DOHH2 (cell line): ENCODE data around the gene DBI.

Experiments
- H3F3A ChIP-seq: fragments of 200-600 bp; sonication (generic), shearing (Covaris generic); 2 replicates; pipeline ENCODE4 v1.6.0; 2016; ENCODE audit warnings: antibody characterized with exemption, mild to moderate bottlenecking; ENCODE audit not compliant: control insufficient read depth, insufficient read depth
- H3K27ac ChIP-seq: fragments of 200-600 bp; sonication (generic); 2 replicates; pipeline ENCODE4 v1.5.1; 2014; ENCODE audit warnings: low read depth, mild to moderate bottlenecking, low read length, moderate library complexity
- H3K27me3 ChIP-seq: fragments of 200-600 bp; sonication (generic); 2 replicates; pipeline ENCODE4 v1.6.1; 2014; ENCODE audit warnings: mild to moderate bottlenecking, low read length, mixed read lengths; ENCODE audit not compliant: control insufficient read depth
- H3K36me3 ChIP-seq: fragments of 200-600 bp; sonication (generic); 2 replicates; pipeline ENCODE4 v1.6.1; 2014; ENCODE audit warnings: mild to moderate bottlenecking, low read length, moderate library complexity, mixed read lengths; ENCODE audit not compliant: control insufficient read depth
- H3K4me1 ChIP-seq: fragments of 200-600 bp; sonication (generic); 2 replicates; pipeline ENCODE4 v1.6.1; 2014; ENCODE audit warnings: mild to moderate bottlenecking, low read length, mixed read lengths; ENCODE audit not compliant: control insufficient read depth
- H3K4me2 ChIP-seq: fragments of 200-600 bp; sonication (generic); 2 replicates; pipeline ENCODE4 v1.6.0; 2014; ENCODE audit warnings: mild to moderate bottlenecking, low read length, moderate library complexity
- H3K4me3 ChIP-seq: fragments of 200-600 bp; sonication (generic); 2 replicates; pipeline ENCODE4 v1.5.1; 2014; ENCODE audit warnings: mild to moderate bottlenecking, low read length, mixed read lengths
- H3K79me2 ChIP-seq: fragments of 200-600 bp; sonication (generic); 2 replicates; pipeline ENCODE4 v1.6.1; 2014; ENCODE audit warnings: mild to moderate bottlenecking, low read length, mixed read lengths; ENCODE audit not compliant: control insufficient read depth
- H3K9me2 ChIP-seq: fragments of 200-600 bp; sonication (generic); replicated peaks from 2 replicates; pipeline ENCODE4 v1.6.1; 2014; ENCODE audit warnings: mild to moderate bottlenecking, low read length, mixed read lengths; ENCODE audit not compliant: control insufficient read depth
- H3K9me3 ChIP-seq: fragments of 200-600 bp; sonication (generic); 2 replicates; pipeline ENCODE4 v1.6.1; 2014; ENCODE audit warnings: antibody characterized with exemption, low read length, mixed read lengths; ENCODE audit not compliant: control insufficient read depth, insufficient read depth
- H4K20me1 ChIP-seq: fragments of 200-600 bp; sonication (generic); 2 replicates; pipeline ENCODE4 v1.6.0; 2014; ENCODE audit warnings: low read depth, mild to moderate bottlenecking, antibody characterized with exemption, low read length, moderate library complexity; ENCODE audit not compliant: control insufficient read depth, insufficient read depth
- CTCF ChIP-seq: fragments of 200-600 bp; sonication (generic); IDR thresholded peaks from one replicate; pipeline ENCODE4 v1.5.1; 2014; ENCODE audit warnings: antibody characterized with exemption, mild to moderate bottlenecking, low read depth, low read length; ENCODE audit not compliant: poor library complexity, severe bottlenecking
- EZH2phosphoT487 ChIP-seq: fragments of 200-600 bp; sonication (generic); IDR thresholded peaks from 2 replicates; pipeline ENCODE4 v1.6.1; 2017; ENCODE audit warnings: borderline replicate concordance, mild to moderate bottlenecking, antibody characterized with exemption, low read length, moderate library complexity, mixed read lengths

Gene DBI

GRCh38 chr2:119378566-119378965 lies 11.8 kb downstream of the DBI start:
- no peaks in the 10 kb centered on the region for H3K9me3 ChIP-seq

GRCh38 chr2:119383410-119384140 lies 16.8 kb downstream of the DBI start:
- H4K20me1 ChIP-seq: no peaks in the 10 kb centered on the region
- H3K4me1 ChIP-seq: peaks cover 20% of the 10 kb centered on the region
- H3F3A ChIP-seq: no peaks in the 10 kb centered on the region
- H3K27ac ChIP-seq: no peak overlapping the region
- no peaks in the 10 kb centered on the region for H3K27me3 ChIP-seq
- no peaks in the 10 kb centered on the region for H3K36me3 ChIP-seq
- H3K4me2 ChIP-seq: no peak overlapping the region
- H3K9me2 ChIP-seq: no peaks in the 10 kb centered on the region
- TF ChIP-seq EZH2phosphoT487 (no peak), CTCF (no peak)
- no peaks in the 10 kb centered on the region for H3K79me2 ChIP-seq
- no peak overlapping the region for H3K4me3 ChIP-seq
- no peaks in the 10 kb centered on the region for H3K9me3 ChIP-seq

More at GRCh38 chr2:119378566-119378965, 11.8 kb downstream of the DBI start:
- Histone ChIP-seq H3K4me3 (no peak overlapping the region), H3K27ac (no peak overlapping the region), H4K20me1 (peaks cover under 1% of the 10 kb centered on the region; the same call in 1 of the 2 replicates), H3F3A (no peaks in the 10 kb centered on the region), H3K9me2 (no peaks in the 10 kb centered on the region), H3K4me1 (peaks cover 13% of the 10 kb centered on the region), H3K27me3 (no peaks in the 10 kb centered on the region), H3K36me3 (peaks cover 5% of the 10 kb centered on the region), H3K79me2 (no peaks in the 10 kb centered on the region), H3K4me2 (no peak overlapping the region)
- TF ChIP-seq EZH2phosphoT487 (no peak), CTCF (no peak)

- Histone ChIP-seq H3K4me2 (no peak overlapping the region), H3K4me1 (peaks cover 20% of the 10 kb centered on the region), H3K4me3 (no peak overlapping the region), H3K36me3 (no peaks in the 10 kb centered on the region), H3K9me3 (no peaks in the 10 kb centered on the region), H3K79me2 (no peaks in the 10 kb centered on the region), H3F3A (no peaks in the 10 kb centered on the region), H3K27me3 (no peaks in the 10 kb centered on the region), H4K20me1 (no peaks in the 10 kb centered on the region), H3K9me2 (no peaks in the 10 kb centered on the region), H3K27ac (no peak overlapping the region)
- no peak for TF ChIP-seq CTCF
- no peak for TF ChIP-seq EZH2phosphoT487
These were observed 18.2 kb downstream of the DBI start for GRCh38 chr2:119384971-119385370.
